ENCODE data around the gene PEAK3.

The PEAK3 gene

DNA sequence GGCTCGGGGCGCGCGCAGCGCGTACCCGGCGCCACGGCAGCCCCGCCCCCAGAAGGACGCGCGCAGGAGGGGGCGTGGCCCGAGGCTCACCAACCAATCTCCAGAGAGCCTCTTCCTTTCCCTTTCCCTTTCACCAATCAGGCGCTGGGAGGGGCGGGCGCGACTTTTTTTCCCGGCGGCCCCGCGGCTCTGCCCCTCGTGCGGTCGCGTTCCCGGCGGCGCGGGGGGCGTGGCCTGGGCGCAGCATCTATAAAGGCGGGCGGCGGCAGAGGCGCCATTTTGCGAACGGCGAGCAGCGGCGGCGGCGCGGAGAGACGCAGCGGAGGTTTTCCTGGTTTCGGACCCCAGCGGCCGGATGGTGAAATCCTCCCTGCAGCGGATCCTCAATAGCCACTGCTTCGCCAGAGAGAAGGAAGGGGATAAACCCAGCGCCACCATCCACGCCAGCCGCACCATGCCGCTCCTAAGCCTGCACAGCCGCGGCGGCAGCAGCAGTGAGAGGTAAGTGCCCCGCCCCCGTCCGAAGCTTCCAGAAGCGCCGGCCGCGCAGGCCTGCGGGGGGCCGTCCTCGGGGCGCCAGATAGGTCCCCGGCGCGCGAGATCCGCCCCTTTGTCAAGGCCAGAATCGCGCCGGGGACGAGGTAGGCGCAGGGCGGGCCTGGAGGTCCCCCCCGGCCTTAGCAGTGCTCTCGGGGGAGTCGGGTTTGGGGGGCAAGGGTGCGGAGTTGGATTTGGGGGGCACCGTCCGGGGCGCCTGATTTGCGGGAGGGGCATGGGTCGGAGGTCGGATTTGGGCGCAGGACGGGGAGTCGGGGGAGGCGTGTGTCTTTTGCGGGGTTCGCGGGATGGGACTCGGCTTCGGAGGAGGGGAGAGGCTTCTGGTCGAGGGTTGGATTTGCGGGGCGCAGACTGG, 12.5 kb downstream of the PEAK3 start:
- peak; percentile 100 for DNase-seq

GRCh38 chr19:2268861-2269243, 13.1 kb downstream of the PEAK3 start:
- no peak for DNase-seq

DNA sequence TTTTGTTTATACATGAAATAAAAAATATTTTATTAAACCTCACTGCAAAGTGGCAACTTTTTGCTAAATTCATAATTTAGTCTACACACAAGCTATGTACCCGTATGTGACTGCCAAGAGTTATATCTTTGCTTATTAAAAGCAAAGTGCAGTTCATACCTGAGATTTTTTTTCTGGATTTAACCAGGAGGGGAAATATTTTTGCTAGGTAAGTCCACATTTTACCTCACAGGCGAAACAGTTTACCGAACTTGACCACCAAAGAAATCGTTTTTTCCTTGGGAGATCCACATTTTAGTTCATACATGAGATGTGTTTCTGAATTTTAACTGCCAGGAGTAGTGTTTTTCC, 13.5 kb downstream of the PEAK3 start:
- DNase-seq: no peak

- no peak for DNase-seq
Measured at GRCh38 chr19:2266183-2266993, 15.6 kb downstream of the PEAK3 start.

GRCh38 chr19:2261438-2262172, 20.4 kb downstream of the PEAK3 start:
- DNase-seq: no peak

- no peak for DNase-seq
Measured at GRCh38 chr19:2260341-2260805, 21.6 kb downstream of the PEAK3 start.

GRCh38 chr19:2259336-2259735, 22.6 kb downstream of the PEAK3 start:
- no peak for DNase-seq

GRCh38 chr19:2255982-2256685, 25.8 kb downstream of the PEAK3 start, which contains the start of gene JSRP1:
JSRP1 (minus strand) TSS chr19:2256417; CDS start chr19:2255314, 1,103 bp downstream.
- DNase-seq: no peak

- DNase-seq: no peak
Measured at GRCh38 chr19:2255112-2255845, 26.7 kb downstream of the PEAK3 start.

DNA sequence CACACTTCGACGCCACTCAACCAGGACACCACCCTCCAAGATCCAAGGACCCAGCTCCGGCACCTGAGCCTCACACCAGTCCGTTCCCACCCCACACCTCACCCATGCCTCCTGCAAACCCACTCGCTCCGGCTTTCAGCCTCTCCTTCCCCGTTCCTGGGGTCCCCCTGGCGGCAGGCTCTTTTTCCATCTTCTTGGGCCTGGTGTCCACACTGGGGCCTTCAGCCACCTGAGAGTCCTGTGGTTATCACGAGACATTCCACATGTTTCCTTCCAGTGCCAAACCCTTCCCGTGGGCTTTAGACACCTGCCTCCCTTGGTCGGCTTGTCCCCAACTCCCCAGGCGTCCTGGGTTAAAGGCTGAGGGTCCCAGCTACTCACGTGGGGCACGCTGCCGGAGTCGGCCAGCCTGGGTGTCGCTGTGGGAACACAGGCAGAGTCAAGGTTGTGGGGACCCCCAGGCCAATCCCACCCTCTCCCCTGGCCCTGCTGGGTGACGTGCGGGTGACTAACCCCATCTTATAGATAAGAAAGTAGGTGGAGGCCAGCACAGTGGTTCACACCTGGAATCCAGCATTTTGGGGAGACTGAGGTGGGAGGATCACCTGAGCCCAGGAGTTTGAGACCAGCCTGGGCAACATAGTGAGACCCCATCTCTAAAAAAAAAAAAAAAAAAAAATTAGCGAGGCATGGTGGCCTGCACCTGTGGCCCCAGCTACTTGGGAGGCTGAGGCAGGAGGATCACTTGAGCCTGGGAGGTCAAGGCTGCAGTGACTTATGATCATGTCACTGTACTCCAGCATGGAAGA, 27.7 kb downstream of the PEAK3 start:
- peak; percentile 61 for DNase-seq

DNA sequence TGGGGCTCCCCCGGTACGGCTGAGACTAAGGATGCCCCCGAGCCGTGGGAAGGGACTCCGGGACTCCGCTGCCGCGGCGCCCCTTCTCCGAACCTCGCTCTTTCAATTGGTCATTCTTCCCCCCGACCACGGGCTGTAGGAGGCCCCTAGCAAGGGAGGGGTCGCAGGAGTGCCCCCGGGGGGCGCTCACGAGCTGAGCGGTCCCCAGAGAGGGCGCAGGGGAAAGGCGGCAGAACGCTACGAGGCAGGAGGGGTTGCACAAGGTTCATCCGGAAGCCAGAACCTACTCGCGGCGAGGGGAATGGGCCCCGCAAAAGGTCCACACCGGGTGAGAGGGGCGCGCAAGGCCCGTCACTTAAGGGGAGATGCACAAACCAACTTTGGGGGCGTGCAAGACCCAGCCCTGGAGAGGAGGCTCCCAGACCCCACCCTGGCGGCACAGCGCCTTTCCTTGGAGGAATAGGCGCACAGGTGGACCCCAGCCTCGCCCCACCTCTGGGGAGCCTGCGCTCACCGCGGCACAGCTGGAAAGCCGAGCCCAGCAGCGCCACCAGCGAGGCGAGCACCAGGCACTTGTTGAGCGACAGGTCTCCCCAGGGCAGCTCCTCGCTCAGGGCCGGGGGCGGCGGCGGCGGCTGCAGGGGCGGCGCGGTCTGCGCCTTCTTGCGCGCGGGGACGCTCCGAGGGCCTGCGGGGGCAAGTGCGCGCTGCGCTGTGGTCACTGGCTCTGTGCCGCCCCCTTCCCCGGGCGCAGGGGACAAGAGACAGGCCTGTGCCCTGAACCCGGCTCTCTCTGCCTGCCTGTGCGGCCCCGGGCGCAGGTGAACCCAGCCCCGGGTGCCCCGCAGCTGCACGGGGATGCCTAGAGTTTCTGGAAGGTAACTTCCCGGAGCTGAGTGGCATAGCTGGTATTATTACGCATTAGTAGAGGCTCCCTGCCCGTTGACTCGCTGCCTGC, 28.6 kb downstream of the PEAK3 start:
- no peak for DNase-seq

DNA sequence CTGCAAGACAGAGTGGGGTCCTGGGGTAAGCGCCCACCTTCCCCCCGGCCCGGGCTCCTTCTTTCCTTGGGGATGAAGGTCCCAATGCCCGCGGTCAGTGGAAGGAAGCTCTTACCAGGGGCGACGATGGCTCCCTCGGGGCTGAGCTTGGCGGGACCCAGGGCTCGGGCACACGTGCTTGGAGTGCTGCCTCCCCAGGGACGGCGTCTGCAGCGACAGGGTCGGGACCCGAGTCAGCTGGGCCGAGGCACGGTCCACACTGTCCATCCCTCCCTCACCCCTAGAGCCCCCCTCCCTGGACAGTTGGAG, 29.2 kb downstream of the PEAK3 start:
- no peak for DNase-seq

DNA sequence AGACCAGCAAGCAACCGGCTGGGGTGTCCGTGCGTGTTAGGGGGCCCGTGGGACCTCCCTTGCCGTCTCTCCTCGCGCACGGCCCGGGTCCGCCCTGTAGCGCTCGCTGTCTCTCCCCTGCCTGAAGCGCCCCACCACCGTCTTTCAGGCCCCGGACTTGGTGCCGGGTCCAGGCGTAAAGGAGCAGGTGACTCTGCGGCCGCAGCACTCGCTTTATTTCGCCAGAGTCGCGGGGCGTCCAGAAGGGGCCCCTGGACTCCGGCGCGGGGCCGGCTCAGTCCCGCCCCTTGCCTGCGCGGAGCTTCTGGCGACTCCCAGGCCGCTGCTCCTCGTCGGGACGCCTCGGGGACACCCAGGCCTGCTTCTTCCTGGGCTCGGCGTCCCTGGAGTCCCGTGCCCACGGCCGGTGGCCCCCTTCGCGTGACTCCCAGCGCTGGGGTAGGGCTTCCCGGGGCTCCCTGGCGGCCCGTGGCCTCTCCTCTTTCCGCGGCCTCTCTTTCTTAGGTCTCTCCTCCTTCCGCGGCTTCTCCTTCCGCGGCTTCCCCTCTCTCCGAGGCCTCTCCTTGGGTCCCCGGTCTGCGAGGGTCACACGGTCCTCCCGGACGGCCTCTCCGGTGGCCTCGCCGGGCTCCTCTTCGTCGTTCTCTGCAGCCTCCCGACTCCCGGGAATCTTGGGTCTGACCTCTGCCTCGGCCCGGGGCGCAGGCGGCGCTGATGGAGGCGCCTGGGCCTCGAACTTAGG, 29.7 kb downstream of the PEAK3 start:
- peak; percentile 56 for DNase-seq

- peak; percentile 72 for DNase-seq
Measured at GRCh38 chr19:2251106-2252054, 30.6 kb downstream of the PEAK3 start.

GRCh38 chr19:2250766-2251105, 31.2 kb downstream of the PEAK3 start:
- DNase-seq: no peak

DNA sequence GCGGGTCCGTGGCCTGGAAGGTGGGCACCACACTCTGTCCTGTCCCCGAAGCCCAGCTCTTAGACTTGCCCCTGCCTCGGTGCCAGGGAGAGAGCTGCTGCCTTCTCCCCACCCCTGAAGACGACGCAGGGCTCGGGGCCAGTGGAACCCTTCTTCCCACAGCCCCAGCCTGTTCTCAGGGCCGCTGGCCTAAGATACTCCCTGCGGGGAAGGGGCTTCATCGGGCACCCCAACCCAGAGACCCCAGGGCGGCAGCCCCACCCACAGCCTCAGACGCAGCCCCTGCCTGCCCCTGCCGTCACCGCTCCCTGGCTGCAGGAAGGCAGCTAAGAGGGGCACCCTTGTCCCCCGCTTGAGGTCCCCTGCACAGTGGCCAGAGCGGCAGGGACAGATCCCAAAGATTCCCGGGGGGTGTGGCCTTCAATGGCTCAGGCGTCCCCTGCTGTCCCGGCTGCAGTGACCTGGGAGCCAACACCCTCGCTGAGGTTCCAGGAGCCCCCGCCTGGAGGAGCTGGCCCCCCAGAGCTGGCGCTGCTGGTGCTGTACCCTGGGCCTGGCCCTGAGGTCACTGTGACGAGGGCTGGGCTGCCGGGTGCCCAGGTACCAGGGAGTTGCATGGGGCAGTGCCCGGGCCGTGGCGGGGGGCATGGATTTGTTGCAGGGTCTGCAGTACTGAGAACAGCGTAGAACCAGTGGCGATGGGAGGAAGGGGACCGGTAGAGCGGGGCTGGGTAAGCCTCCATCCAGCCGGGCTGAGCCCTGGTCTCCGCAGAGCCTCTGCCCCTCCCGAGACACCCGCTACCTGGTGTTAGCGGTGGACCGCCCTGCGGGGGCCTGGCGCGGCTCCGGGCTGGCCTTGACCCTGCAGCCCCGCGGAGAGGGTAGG, 31.9 kb downstream of the PEAK3 start:
- DNase-seq: peak; percentile 55
